ENCODE data around the gene ARSG.
A peak's percentile ranks its signal among the peaks of the same experiment; 100 is the strongest.
"Not testable (repeated sequence)": the region's sequence is repeated elsewhere in the genome, so short reads cannot be mapped to it uniquely, and the experiment has no call there.

The ARSG gene

DNA sequence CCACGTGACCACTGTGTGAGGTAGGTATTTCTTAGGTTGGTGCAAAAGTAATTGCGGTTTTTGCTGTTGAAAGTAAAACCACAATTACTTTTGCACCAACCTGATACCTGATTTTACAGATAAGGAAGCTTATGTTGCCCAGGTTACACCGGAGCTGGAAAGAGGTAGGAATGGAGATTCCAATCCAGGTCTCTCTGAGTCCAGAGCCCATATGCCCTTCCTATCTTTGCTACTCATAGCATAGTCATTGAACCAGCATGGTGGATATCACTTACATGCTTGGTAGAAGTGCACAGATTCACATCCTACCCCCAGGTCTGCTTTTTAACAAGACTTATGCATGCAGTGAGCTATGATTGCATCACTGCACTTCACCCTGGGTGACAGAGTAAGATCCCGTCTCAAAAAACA is 61.8 kb downstream of the ARSG start:
- H3K4me3 ChIP-seq (ENCODE audit: low read length): no peak overlapping the region
- no peak for DNase-seq (ENCODE audit: low read depth)
- TF ChIP-seq, protein P1, sequence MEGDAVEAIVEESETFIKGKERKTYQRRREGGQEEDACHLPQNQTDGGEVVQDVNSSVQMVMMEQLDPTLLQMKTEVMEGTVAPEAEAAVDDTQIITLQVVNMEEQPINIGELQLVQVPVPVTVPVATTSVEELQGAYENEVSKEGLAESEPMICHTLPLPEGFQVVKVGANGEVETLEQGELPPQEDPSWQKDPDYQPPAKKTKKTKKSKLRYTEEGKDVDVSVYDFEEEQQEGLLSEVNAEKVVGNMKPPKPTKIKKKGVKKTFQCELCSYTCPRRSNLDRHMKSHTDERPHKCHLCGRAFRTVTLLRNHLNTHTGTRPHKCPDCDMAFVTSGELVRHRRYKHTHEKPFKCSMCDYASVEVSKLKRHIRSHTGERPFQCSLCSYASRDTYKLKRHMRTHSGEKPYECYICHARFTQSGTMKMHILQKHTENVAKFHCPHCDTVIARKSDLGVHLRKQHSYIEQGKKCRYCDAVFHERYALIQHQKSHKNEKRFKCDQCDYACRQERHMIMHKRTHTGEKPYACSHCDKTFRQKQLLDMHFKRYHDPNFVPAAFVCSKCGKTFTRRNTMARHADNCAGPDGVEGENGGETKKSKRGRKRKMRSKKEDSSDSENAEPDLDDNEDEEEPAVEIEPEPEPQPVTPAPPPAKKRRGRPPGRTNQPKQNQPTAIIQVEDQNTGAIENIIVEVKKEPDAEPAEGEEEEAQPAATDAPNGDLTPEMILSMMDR (conservative IDR thresholded peaks at IDR 0.05; ENCODE audit: low read length): no peak

DNA sequence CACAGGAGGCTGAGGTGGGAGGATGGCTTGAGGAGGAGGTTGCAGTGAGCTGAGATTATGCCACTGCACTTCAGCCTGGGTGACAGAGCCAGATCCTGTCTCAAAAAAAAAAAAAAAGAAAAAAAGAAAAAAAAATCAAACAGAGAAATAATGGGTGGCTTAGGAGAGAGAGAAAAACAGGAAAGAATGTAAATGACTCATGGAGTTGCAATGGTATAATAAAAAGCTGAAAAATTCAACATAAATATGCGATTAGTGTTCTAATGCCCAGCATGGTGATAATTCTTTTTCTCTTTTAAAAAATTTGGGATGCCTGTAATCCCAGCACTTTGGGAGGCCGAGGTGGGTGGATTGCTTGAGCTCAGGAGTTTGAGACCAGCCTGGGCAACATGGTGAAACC is 63.0 kb downstream of the ARSG start:
- peak; percentile 75 for DNase-seq (ENCODE audit: low read depth)

DNA sequence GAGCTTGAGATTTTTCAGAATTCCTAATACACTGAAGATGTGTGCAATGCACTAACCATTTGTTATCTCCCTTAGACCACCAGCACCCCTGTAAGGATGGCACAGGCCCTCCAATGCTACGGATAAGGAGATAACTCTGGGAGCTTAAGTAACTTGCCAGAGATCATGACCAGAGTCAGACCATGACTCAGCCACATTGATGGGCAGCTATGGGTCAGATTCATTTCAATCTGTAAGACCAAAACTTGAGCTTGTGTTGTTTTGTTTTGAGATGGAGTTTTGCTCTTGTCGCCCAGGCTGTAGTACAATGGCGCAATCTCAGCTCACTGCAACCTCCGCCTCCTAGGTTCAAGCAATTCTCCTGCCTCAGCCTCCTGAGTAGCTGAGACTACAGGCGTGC is 63.8 kb downstream of the ARSG start:
- not testable (repeated sequence) for H3K4me3 ChIP-seq (ENCODE audit: low read length)
- peak; percentile 34 for DNase-seq (ENCODE audit: low read depth)

More for the DNA sequence above, 63.0 kb downstream of the ARSG start:
- not testable (repeated sequence) for H3K4me3 ChIP-seq (ENCODE audit: low read length)

DNA sequence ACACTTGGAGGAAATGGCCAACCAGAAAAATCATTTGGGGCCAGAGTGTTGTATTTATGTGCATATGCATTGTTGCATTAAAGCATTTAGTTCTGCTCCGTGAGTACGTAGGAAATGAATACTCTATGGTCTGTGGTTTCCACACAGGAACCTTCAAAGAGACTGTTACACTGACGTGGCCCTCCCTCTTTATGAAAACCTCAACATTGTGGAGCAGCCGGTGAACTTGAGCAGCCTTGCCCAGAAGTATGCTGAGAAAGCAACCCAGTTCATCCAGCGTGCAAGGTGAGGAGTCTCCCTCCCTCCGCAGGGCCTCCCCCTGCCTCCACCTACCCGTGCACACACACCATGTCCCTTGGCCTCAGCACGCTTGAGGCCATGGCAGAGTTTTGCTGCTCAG is 65.2 kb downstream of the ARSG start:
- DNase-seq (ENCODE audit: low read depth): no peak
- H3K4me3 ChIP-seq (ENCODE audit: low read length): no peak overlapping the region
- TF ChIP-seq, protein P1 (conservative IDR thresholded peaks at IDR 0.05; ENCODE audit: low read length): no peak

DNA sequence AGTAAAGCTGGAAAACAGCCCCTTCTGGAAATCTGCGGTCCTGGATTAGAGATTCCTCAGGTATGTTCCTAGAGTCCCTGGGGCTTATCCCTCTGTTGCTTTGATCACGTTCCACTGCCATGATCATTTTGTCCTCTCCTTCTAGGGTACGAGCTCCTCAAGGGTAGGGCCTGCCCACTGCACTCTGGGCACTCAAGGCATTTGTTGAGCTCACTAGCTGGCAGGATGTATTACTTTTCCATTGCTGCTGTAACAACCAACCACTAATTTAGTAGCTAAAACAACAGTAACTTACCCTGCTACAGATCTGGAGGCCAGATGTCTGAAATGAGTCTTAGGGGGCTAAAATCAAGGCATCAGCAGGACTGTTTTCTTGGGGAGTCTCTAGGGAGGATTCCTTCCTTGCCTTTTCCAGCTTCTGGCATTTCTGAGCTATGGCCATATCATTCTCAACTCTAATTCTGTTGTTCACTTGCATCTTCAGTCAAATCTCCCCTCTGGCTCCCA is 65.7 kb downstream of the ARSG start:
- TF ChIP-seq, protein P1 (conservative IDR thresholded peaks at IDR 0.05; ENCODE audit: low read length): no peak
- no peak overlapping the region for H3K4me3 ChIP-seq (ENCODE audit: low read length)
- DNase-seq (ENCODE audit: low read depth): peak; percentile 41

DNA sequence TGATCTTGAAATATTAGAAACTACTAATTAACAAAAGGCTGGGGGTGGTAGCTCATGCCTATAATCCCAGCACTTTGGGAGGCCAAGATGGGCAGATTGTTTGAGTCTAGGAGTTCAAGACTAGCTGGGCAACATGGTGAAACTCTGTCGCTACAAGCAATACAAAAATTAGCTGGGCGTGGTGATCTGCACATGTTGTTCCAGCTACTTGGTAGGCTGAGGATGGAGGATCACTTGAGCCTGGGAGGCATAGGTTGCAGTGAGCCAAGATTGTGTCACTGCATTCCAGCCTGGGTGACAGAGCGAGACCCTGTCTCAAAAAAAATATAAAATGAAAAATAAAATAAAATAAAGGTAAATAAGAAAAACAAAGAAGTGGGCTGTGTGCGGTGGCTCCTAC is 66.6 kb downstream of the ARSG start:
- TF ChIP-seq, protein P1 (conservative IDR thresholded peaks at IDR 0.05; ENCODE audit: low read length): no peak
- no peak for DNase-seq (ENCODE audit: low read depth)
- no peak overlapping the region for H3K4me3 ChIP-seq (ENCODE audit: low read length)

DNA sequence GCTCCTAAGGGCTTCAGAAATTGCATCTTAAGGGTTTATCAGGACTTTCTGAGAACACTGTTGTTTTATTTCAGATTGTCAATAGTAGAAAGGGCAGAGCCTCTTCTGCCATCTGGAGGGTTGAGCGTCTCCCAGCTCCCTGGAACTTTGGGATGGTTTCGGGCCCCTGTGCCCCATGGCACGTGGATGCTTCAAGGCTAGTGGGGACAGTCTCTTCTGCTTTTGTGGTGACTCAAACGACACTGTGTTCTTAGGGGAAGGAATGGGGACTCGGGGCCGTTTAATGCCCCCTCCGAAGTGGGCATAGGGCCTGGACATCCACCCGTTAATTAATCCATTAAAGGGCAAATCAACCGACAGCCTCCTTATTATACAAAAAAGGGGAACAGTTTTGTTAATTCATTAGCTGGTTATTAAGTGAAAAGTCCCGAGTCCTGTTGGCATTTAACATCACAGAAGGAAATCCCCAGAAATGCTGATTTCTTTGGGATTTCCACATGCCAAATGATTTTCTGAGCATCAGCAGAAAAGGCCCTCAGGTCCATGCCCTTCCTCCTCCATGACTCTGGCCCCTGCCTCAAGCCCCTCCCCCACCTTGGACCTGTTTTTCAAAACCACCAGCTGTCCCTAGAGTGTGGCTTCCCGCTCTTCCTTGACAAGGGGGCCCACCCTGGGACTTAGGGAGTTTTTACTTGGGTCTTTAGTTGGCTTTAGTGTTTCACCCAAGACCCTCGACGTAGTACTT is 68.7 kb downstream of the ARSG start:
- TF ChIP-seq, protein P1 (conservative IDR thresholded peaks at IDR 0.05; ENCODE audit: low read length): no peak
- no peak for DNase-seq (ENCODE audit: low read depth)
- H3K4me3 ChIP-seq (ENCODE audit: low read length): no peak overlapping the region

DNA sequence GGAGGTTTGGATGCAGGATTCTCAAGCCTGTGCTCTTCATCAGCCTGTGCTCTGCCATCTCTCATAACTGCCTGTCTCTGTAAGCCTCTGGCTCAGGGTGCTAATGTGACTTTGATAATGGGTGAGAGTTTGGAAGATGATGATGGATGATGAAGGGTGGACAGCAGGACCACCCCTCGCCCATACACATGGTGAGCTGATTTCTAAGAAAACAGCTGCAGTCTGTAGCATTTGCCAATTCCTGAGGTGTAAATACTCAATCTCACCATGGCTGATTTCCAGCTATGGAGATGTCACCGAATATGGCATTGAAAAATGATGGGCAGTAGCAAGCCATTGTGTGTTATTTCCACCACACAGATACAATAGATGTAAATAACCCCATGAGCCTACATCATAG is 74.2 kb downstream of the ARSG start:
- no peak overlapping the region for H3K4me3 ChIP-seq (ENCODE audit: low read length)
- no peak for DNase-seq (ENCODE audit: low read depth)
- TF ChIP-seq, protein P1 (conservative IDR thresholded peaks at IDR 0.05; ENCODE audit: low read length): no peak

All from AG10803 (cell line).